Neural crest cell (in vitro differentiated cells): ENCODE data around the gene DCAF6. TPM values are rescaled to one million over a fixed set of nuclear protein-coding genes. Genes with fewer than 3 reads are reported as not detected.

ENCODE experiments used
- DNase-seq: peaks from one replicate; pipeline ENCODE4 v3.0.0; 2021; ENCODE audit warnings: low read depth, mixed read lengths, low spot score
- H3K27ac Mint-ChIP-seq: one replicate; pipeline ENCODE4 v1.8.0; 2021; ENCODE audit warnings: mild to moderate bottlenecking, mixed read lengths; ENCODE audit not compliant: unreplicated experiment
- H3K27me3 Mint-ChIP-seq: 2 replicates; pipeline ENCODE4 v1.8.0; 2021; ENCODE audit warnings: low read depth, mild to moderate bottlenecking, mixed read lengths
- H3K36me3 Mint-ChIP-seq: 2 replicates; pipeline ENCODE4 v1.8.0; 2021; ENCODE audit warnings: low read depth, mild to moderate bottlenecking, mixed read lengths
- H3K4me1 Mint-ChIP-seq: 2 replicates; pipeline ENCODE4 v1.8.0; 2021; ENCODE audit warnings: mixed read lengths
- H3K4me3 Mint-ChIP-seq: one replicate; pipeline ENCODE4 v1.8.0; 2021; ENCODE audit warnings: mild to moderate bottlenecking, mixed read lengths
- H3K9me3 Mint-ChIP-seq: 2 replicates; pipeline ENCODE4 v1.8.0; 2021; ENCODE audit warnings: mixed read lengths
- CTCF ChIP-seq: fragments of 200-600 bp; sonication (generic); conservative IDR thresholded peaks from 2 replicates; pipeline ENCODE4 v1.5.0; 2021; ENCODE audit warnings: antibody characterized with exemption, mild to moderate bottlenecking
- total RNA-seq: library from RNA; stranded (reverse); gene quantifications from 2 replicates; pipeline ENCODE4 v1.2.1, GENCODE V29; 2021

Gene DCAF6
- total RNA-seq, 1 donor from 2014 or later, result 15.9 TPM

GRCh38 chr1:168089979-168090337 lies 153.5 kb downstream of the DCAF6 start:
- H3K27me3 Mint-ChIP-seq, result no peaks in the 10 kb centered on the region
- no peaks in the 10 kb centered on the region for H3K9me3 Mint-ChIP-seq
- H3K36me3 Mint-ChIP-seq, result peaks cover 15% of the 10 kb centered on the region
- no peak for TF ChIP-seq CTCF
- H3K4me1 Mint-ChIP-seq, result peaks cover 27% of the 10 kb centered on the region
- no peak overlapping the region for H3K4me3 Mint-ChIP-seq
- H3K27ac Mint-ChIP-seq, result peak overlapping the region; percentile 89
- DNase-seq, result no peak

GRCh38 chr1:168090395-168090794 lies 153.9 kb downstream of the DCAF6 start:
- H3K4me1 Mint-ChIP-seq, result peaks cover 27% of the 10 kb centered on the region
- H3K9me3 Mint-ChIP-seq, result no peaks in the 10 kb centered on the region
- H3K36me3 Mint-ChIP-seq, result peaks cover 19% of the 10 kb centered on the region
- H3K4me3 Mint-ChIP-seq, result no peak overlapping the region
- DNase-seq, result no peak
- no peaks in the 10 kb centered on the region for H3K27me3 Mint-ChIP-seq
- no peak for TF ChIP-seq CTCF
- peak overlapping the region; percentile 24 for H3K27ac Mint-ChIP-seq

- Mint-ChIP-seq H3K27me3 (no peaks in the 10 kb centered on the region), H3K27ac (peak overlapping the region; percentile 24), H3K4me3 (no peak overlapping the region), H3K36me3 (peaks cover 21% of the 10 kb centered on the region), H3K9me3 (no peaks in the 10 kb centered on the region), H3K4me1 (peaks cover 26% of the 10 kb centered on the region)
- no peak for DNase-seq
- no peak for TF ChIP-seq CTCF
These were observed 154.6 kb downstream of the DCAF6 start for GRCh38 chr1:168091063-168091462.

GRCh38 chr1:168091720-168092550 lies 155.5 kb downstream of the DCAF6 start:
- Mint-ChIP-seq H3K27ac (peak overlapping the region; percentile 47), H3K4me1 (peaks cover 18% of the 10 kb centered on the region), H3K36me3 (peaks cover 15% of the 10 kb centered on the region), H3K9me3 (no peaks in the 10 kb centered on the region), H3K27me3 (no peaks in the 10 kb centered on the region), H3K4me3 (no peak overlapping the region)
- TF ChIP-seq CTCF, result no peak
- DNase-seq, result no peak

GRCh38 chr1:168092566-168093355 lies 156.3 kb downstream of the DCAF6 start:
- Mint-ChIP-seq H3K4me3 (no peak overlapping the region), H3K4me1 (peaks cover 13% of the 10 kb centered on the region), H3K36me3 (peaks cover 16% of the 10 kb centered on the region), H3K9me3 (no peaks in the 10 kb centered on the region), H3K27ac (peak overlapping the region; percentile 47), H3K27me3 (no peaks in the 10 kb centered on the region)
- TF ChIP-seq CTCF, result no peak
- no peak for DNase-seq
